ENCODE data around the gene ALCAM.

ALCAM gene

DNA sequence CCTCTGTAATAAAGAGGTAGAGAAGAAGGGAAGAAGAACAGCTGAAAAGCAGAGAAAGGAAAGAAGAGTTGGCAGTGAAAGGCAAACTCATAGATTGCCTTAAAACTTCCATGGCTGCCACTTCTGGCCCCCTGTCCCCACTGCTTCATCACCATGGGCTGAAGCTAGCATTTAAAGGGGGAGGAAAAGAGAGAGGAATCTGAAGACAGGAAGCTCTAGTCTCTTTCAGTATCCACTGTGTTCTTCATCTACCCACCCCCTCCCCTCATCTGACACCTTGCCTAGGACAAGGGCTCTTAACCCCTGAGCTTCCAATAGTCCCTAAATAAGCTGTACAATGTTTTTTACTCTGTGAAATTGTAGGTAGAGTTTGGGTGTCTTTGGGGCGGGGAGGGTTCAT lies 60.6 kb downstream of the ALCAM start:
- H3K4me3 ChIP-seq (ENCODE audit: low read depth, low read length): no peak overlapping the region
- no peaks in the 10 kb centered on the region for H3K4me1 ChIP-seq (ENCODE audit: control insufficient read depth, insufficient read depth, low read length)
- TF ChIP-seq GFI1B (tag by site-specific recombination; IDR thresholded peaks at IDR 0.05): no peak
- TF ChIP-seq GLIS1 (tag by site-specific recombination; IDR thresholded peaks at IDR 0.05): no peak
- TF ChIP-seq ZNF510 (tag by site-specific recombination; IDR thresholded peaks at IDR 0.05; ENCODE audit: insufficient replicate concordance): no peak
- no peak for TF ChIP-seq ZNF549 (tag by site-specific recombination; IDR thresholded peaks at IDR 0.05)
- TF ChIP-seq ZNF777 (tag by site-specific recombination; IDR thresholded peaks at IDR 0.05; ENCODE audit: borderline replicate concordance): no peak
- TF ChIP-seq, protein P1, sequence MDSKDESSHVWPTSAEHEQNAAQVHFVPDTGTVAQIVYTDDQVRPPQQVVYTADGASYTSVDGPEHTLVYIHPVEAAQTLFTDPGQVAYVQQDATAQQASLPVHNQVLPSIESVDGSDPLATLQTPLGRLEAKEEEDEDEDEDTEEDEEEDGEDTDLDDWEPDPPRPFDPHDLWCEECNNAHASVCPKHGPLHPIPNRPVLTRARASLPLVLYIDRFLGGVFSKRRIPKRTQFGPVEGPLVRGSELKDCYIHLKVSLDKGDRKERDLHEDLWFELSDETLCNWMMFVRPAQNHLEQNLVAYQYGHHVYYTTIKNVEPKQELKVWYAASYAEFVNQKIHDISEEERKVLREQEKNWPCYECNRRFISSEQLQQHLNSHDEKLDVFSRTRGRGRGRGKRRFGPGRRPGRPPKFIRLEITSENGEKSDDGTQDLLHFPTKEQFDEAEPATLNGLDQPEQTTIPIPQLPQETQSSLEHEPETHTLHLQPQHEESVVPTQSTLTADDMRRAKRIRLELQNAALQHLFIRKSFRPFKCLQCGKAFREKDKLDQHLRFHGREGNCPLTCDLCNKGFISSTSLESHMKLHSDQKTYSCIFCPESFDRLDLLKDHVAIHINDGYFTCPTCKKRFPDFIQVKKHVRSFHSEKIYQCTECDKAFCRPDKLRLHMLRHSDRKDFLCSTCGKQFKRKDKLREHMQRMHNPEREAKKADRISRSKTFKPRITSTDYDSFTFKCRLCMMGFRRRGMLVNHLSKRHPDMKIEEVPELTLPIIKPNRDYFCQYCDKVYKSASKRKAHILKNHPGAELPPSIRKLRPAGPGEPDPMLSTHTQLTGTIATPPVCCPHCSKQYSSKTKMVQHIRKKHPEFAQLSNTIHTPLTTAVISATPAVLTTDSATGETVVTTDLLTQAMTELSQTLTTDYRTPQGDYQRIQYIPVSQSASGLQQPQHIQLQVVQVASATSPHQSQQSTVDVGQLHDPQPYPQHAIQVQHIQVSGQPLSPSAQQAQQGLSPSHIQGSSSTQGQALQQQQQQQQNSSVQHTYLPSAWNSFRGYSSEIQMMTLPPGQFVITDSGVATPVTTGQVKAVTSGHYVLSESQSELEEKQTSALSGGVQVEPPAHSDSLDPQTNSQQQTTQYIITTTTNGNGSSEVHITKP (tag by site-specific recombination; IDR thresholded peaks at IDR 0.05): no peak
- TF ChIP-seq ZNF521 (tag by site-specific recombination; IDR thresholded peaks at IDR 0.05): no peak
- no peak for TF ChIP-seq OVOL3 (tag by site-specific recombination; IDR thresholded peaks at IDR 0.05)
- TF ChIP-seq ZNF266 (tag by site-specific recombination; IDR thresholded peaks at IDR 0.05; ENCODE audit: low read depth): no peak
- TF ChIP-seq GLI4 (tag by site-specific recombination; IDR thresholded peaks at IDR 0.05): no peak
- TF ChIP-seq BCL11B (tag by site-specific recombination; IDR thresholded peaks at IDR 0.05; ENCODE audit: low read depth): no peak
- no peak for TF ChIP-seq SALL2 (tag by site-specific recombination; IDR thresholded peaks at IDR 0.05; ENCODE audit: borderline replicate concordance)
- TF ChIP-seq ZNF175 (tag by site-specific recombination; IDR thresholded peaks at IDR 0.05): no peak
- TF ChIP-seq ZEB2 (tag by site-specific recombination; IDR thresholded peaks at IDR 0.05): no peak
- TF ChIP-seq PRDM1 (tag by site-specific recombination; IDR thresholded peaks at IDR 0.05): no peak
- TF ChIP-seq TCF7L2 (IDR thresholded peaks at IDR 0.05; ENCODE audit: borderline replicate concordance, low read depth, low read length): no peak
- TF ChIP-seq ZNF133 (tag by site-specific recombination; IDR thresholded peaks at IDR 0.05): no peak
- no peaks in the 10 kb centered on the region for H3K9me3 ChIP-seq (ENCODE audit: control insufficient read depth, insufficient read depth, low read depth, low read length)
- ChIA-PET CTCF (interaction anchor here (0.6 kb wide), 1 partner anchor 1691 kb away, joined by 3 read pairs; no protein-coding TSS in a partner anchor), POLR2A (no interaction called here)
- no peak overlapping the region for H3K27ac ChIP-seq (ENCODE audit: extremely low read depth, low read depth, low read length)
- H3K36me3 ChIP-seq (ENCODE audit: control insufficient read depth in 2 of 2, insufficient read depth in 1 of 2, low read length in 2 of 2): no peaks in the 10 kb centered on the region

GRCh38 chr3:105429034-105429762 lies 62.5 kb downstream of the ALCAM start:
- no peak overlapping the region for H3K27ac ChIP-seq (ENCODE audit: extremely low read depth, low read depth, low read length)
- H3K4me3 ChIP-seq (ENCODE audit: low read depth, low read length): no peak overlapping the region
- TF ChIP-seq ZNF549 (tag by site-specific recombination; IDR thresholded peaks at IDR 0.05) (no peak), WT1 (tag by site-specific recombination; IDR thresholded peaks at IDR 0.05) (no peak), EGR2 (tag by site-specific recombination; IDR thresholded peaks at IDR 0.05; ENCODE audit: low read depth) (no peak), ZNF571 (tag by site-specific recombination; IDR thresholded peaks at IDR 0.05) (no peak), ZNF394 (tag by site-specific recombination; IDR thresholded peaks at IDR 0.05; ENCODE audit: borderline replicate concordance) (no peak)
- ChIA-PET CTCF (no interaction called here), POLR2A (no interaction called here)
- H3K36me3 ChIP-seq (ENCODE audit: control insufficient read depth in 2 of 2, insufficient read depth in 1 of 2, low read length in 2 of 2): no peaks in the 10 kb centered on the region
- no peaks in the 10 kb centered on the region for H3K9me3 ChIP-seq (ENCODE audit: control insufficient read depth, insufficient read depth, low read depth, low read length)
- H3K4me1 ChIP-seq (ENCODE audit: control insufficient read depth, insufficient read depth, low read length): no peaks in the 10 kb centered on the region

Data from HEK293 (cell line).